ENCODE results near the gene TMEM63A. TPM values are rescaled to one million over a fixed set of nuclear protein-coding genes. Genes with fewer than 3 reads are reported as not detected.
A peak's percentile ranks its signal among the peaks of the same experiment; 100 is the strongest.

The TMEM63A gene
- total RNA-seq, 4 donors from 2014 or later, result 27.6 to 93.3 (median 41.5) TPM

GRCh38 chr1:225883616-225884265 is 1.6 kb upstream of the TMEM63A start:
- ATAC-seq (ENCODE audit: low FRiP score) (no peak), DNase-seq (ENCODE audit: low spot score) (no peak)
- TF ChIP-seq CTCF (IDR thresholded peaks at IDR 0.05), result no peak

GRCh38 chr1:225882694-225883615 is 775 bp upstream of the TMEM63A start:
- no peak for DNase-seq (ENCODE audit: low spot score)
- TF ChIP-seq CTCF (IDR thresholded peaks at IDR 0.05), result no peak
- peak; percentile 50 for ATAC-seq (ENCODE audit: low FRiP score)

GRCh38 chr1:225881081-225881958 is 860 bp downstream of the TMEM63A start:
- ATAC-seq (ENCODE audit: low FRiP score) (peak; percentile 24), DNase-seq (ENCODE audit: low spot score) (no peak)
- TF ChIP-seq CTCF (IDR thresholded peaks at IDR 0.05), result no peak

GRCh38 chr1:225880636-225881035 is 1.5 kb downstream of the TMEM63A start:
- TF ChIP-seq CTCF (IDR thresholded peaks at IDR 0.05), result no peak
- ATAC-seq (ENCODE audit: low FRiP score) (no peak), DNase-seq (ENCODE audit: low spot score) (no peak)

GRCh38 chr1:225880222-225880588 is 2.0 kb downstream of the TMEM63A start:
- ATAC-seq (ENCODE audit: low FRiP score), result no peak
- no peak for TF ChIP-seq CTCF (IDR thresholded peaks at IDR 0.05)
- no peak for DNase-seq (ENCODE audit: low spot score)

- DNase-seq (ENCODE audit: low spot score) (no peak), ATAC-seq (ENCODE audit: low FRiP score) (no peak)
- no peak for TF ChIP-seq CTCF (IDR thresholded peaks at IDR 0.05)
Measured at GRCh38 chr1:225879521-225880221, 2.5 kb downstream of the TMEM63A start.
